Glutamatergic neuron (in vitro differentiated cells): ENCODE results near the gene RGS19. TPM values are rescaled to one million over a fixed set of nuclear protein-coding genes. Genes with fewer than 3 reads are reported as not detected.
A peak's percentile ranks its signal among the peaks of the same experiment; 100 is the strongest.

Experiments
- DNase-seq: peaks from one replicate; pipeline ENCODE4 v3.0.0; 2022
- H3K27ac Mint-ChIP-seq: one replicate; pipeline ENCODE4 v1.8.0; 2020; ENCODE audit warnings: mild to moderate bottlenecking, mixed read lengths, inconsistent platforms; ENCODE audit not compliant: unreplicated experiment
- H3K27me3 Mint-ChIP-seq: one replicate; pipeline ENCODE4 v1.8.0; 2020; ENCODE audit warnings: mild to moderate bottlenecking, moderate library complexity, mixed read lengths, inconsistent platforms; ENCODE audit not compliant: unreplicated experiment
- H3K36me3 Mint-ChIP-seq: one replicate; pipeline ENCODE4 v1.8.0; 2020; ENCODE audit warnings: mild to moderate bottlenecking, mixed read lengths, inconsistent platforms; ENCODE audit not compliant: unreplicated experiment
- H3K4me1 Mint-ChIP-seq: one replicate; pipeline ENCODE4 v1.8.0; 2020; ENCODE audit warnings: mild to moderate bottlenecking, low read depth, mixed read lengths, inconsistent platforms; ENCODE audit not compliant: unreplicated experiment
- H3K4me3 Mint-ChIP-seq: one replicate; pipeline ENCODE4 v1.8.0; 2020; ENCODE audit warnings: mild to moderate bottlenecking, mixed read lengths, inconsistent platforms; ENCODE audit not compliant: unreplicated experiment
- H3K9me3 Mint-ChIP-seq: one replicate; pipeline ENCODE4 v1.8.0; 2020; ENCODE audit warnings: mild to moderate bottlenecking, moderate library complexity, mixed read lengths, inconsistent platforms; ENCODE audit not compliant: unreplicated experiment
- CTCF ChIP-seq: fragments of 200-600 bp; sonication (generic); IDR thresholded peaks from one replicate; pipeline ENCODE4 v1.5.0; 2021; ENCODE audit not compliant: partially characterized antibody, unreplicated experiment
- total RNA-seq: library from RNA; stranded (reverse); fragmentation: NEBNext Ultra II Directional; extraction: Animal tissue kit (Norgen Biotek cat#: 25700); gene quantifications from one replicate; pipeline ENCODE4 v1.2.1, GENCODE V29; 2021; ENCODE audit not compliant: unreplicated experiment

RGS19 gene
- total RNA-seq, 1 donor from 2014 or later = 4.4 TPM

- H3K9me3 Mint-ChIP-seq = no peaks in the 10 kb centered on the region
- H3K4me3 Mint-ChIP-seq = no peak overlapping the region
- peaks cover 5% of the 10 kb centered on the region for H3K27me3 Mint-ChIP-seq
- H3K27ac Mint-ChIP-seq = no peak overlapping the region
- H3K4me1 Mint-ChIP-seq = peaks cover 9% of the 10 kb centered on the region
- TF ChIP-seq CTCF = no peak
- H3K36me3 Mint-ChIP-seq = no peaks in the 10 kb centered on the region
- peak; percentile 16 for DNase-seq
These were observed 37.5 kb upstream of the RGS19 start for GRCh38 chr20:64116541-64117431.

GRCh38 chr20:64116016-64116415 is 36.7 kb upstream of the RGS19 start:
- no peaks in the 10 kb centered on the region for H3K36me3 Mint-ChIP-seq
- peaks cover 2% of the 10 kb centered on the region for H3K9me3 Mint-ChIP-seq
- H3K4me1 Mint-ChIP-seq = peaks cover 11% of the 10 kb centered on the region
- H3K27ac Mint-ChIP-seq = no peak overlapping the region
- no peak overlapping the region for H3K4me3 Mint-ChIP-seq
- peaks cover 5% of the 10 kb centered on the region for H3K27me3 Mint-ChIP-seq
- DNase-seq = no peak
- TF ChIP-seq CTCF = no peak

- Mint-ChIP-seq H3K27me3 (peaks cover 5% of the 10 kb centered on the region), H3K27ac (no peak overlapping the region), H3K4me3 (no peak overlapping the region), H3K9me3 (peaks cover 3% of the 10 kb centered on the region), H3K4me1 (peaks cover 11% of the 10 kb centered on the region), H3K36me3 (no peaks in the 10 kb centered on the region)
- DNase-seq = peak; percentile 13
- no peak for TF ChIP-seq CTCF
These were observed 36.0 kb upstream of the RGS19 start for GRCh38 chr20:64115171-64115911.

- Mint-ChIP-seq H3K27ac (no peak overlapping the region), H3K36me3 (no peaks in the 10 kb centered on the region), H3K9me3 (peaks cover 3% of the 10 kb centered on the region), H3K4me1 (peaks cover 11% of the 10 kb centered on the region), H3K4me3 (no peak overlapping the region), H3K27me3 (peaks cover 2% of the 10 kb centered on the region)
- TF ChIP-seq CTCF = no peak
- peak; percentile 7 for DNase-seq
These were observed 35.1 kb upstream of the RGS19 start for GRCh38 chr20:64114356-64114971.
